Fibroblast of mammary gland (primary cell): ENCODE measurements around the gene MYH10.

Experiments used
- DNase-seq: peaks from one replicate; pipeline ENCODE4 v3.0.0-alpha.2; 2010; ENCODE audit warnings: low read depth
- H3K4me3 ChIP-seq: 2 replicates; pipeline ENCODE4 v1.5.1; 2011; ENCODE audit warnings: low read depth, mild to moderate bottlenecking, low read length, moderate library complexity; ENCODE audit not compliant: control insufficient read depth
- CTCF ChIP-seq: conservative IDR thresholded peaks from 2 replicates; pipeline ENCODE4 v1.5.1; 2011; ENCODE audit warnings: low read depth, low read length, inconsistent platforms; ENCODE audit not compliant: control insufficient read depth, insufficient read depth

MYH10 gene

GRCh38 chr17:8586766-8587165, 43.8 kb downstream of the MYH10 start:
- DNase-seq = no peak
- H3K4me3 ChIP-seq = no peak overlapping the region
- TF ChIP-seq CTCF = no peak

GRCh38 chr17:8585911-8586310, 44.6 kb downstream of the MYH10 start:
- no peak for DNase-seq
- TF ChIP-seq CTCF = no peak
- no peak overlapping the region for H3K4me3 ChIP-seq

- TF ChIP-seq CTCF = no peak
- no peak for DNase-seq
- no peak overlapping the region for H3K4me3 ChIP-seq
Observed at GRCh38 chr17:8583954-8584353, 46.6 kb downstream of the MYH10 start.

GRCh38 chr17:8580952-8581658, 49.4 kb downstream of the MYH10 start:
- TF ChIP-seq CTCF = no peak
- no peak overlapping the region for H3K4me3 ChIP-seq
- no peak for DNase-seq

GRCh38 chr17:8577868-8578267, 52.7 kb downstream of the MYH10 start:
- no peak for TF ChIP-seq CTCF
- no peak overlapping the region for H3K4me3 ChIP-seq
- no peak for DNase-seq

- TF ChIP-seq CTCF = no peak
- no peak overlapping the region for H3K4me3 ChIP-seq
- no peak for DNase-seq
Observed at GRCh38 chr17:8576559-8577294, 53.8 kb downstream of the MYH10 start.
